NT2/D1 (cell line): ENCODE data around the gene ARL4A.

Experiments used
- DNase-seq: peaks from one replicate; pipeline ENCODE4 v3.0.0-alpha.2; 2011; ENCODE audit warnings: low read depth, low spot score
- H3K27me3 ChIP-seq: 2 replicates; pipeline ENCODE4 v1.6.0; 2011; ENCODE audit warnings: mild to moderate bottlenecking; ENCODE audit not compliant: insufficient read length, insufficient read depth
- H3K36me3 ChIP-seq: 2 replicates; pipeline ENCODE4 v1.6.1; 2011; ENCODE audit warnings: mild to moderate bottlenecking, low read length, mixed read lengths; ENCODE audit not compliant: insufficient read depth, insufficient read length
- H3K4me1 ChIP-seq: 2 replicates; pipeline ENCODE4 v1.5.1; 2011; ENCODE audit not compliant: insufficient read depth, insufficient read length
- H3K4me3 ChIP-seq: 2 replicates; pipeline ENCODE4 v1.5.1; 2011; ENCODE audit warnings: low read depth; ENCODE audit not compliant: insufficient read length
- H3K9ac ChIP-seq: 2 replicates; pipeline ENCODE4 v1.6.0; 2011; ENCODE audit warnings: low read depth; ENCODE audit not compliant: insufficient read length
- H3K9me3 ChIP-seq: 2 replicates; pipeline ENCODE4 v1.5.1; 2011; ENCODE audit warnings: mild to moderate bottlenecking, low read length; ENCODE audit not compliant: insufficient read depth
- SUZ12 ChIP-seq: IDR thresholded peaks from 2 replicates; pipeline ENCODE4 v1.6.1; 2011; ENCODE audit not compliant: insufficient read length, insufficient read depth; ENCODE audit errors: extremely low read depth
- YY1 ChIP-seq: IDR thresholded peaks from 2 replicates; pipeline ENCODE4 v1.6.1; 2011; ENCODE audit not compliant: insufficient read length, insufficient read depth
- ZNF274 ChIP-seq: IDR thresholded peaks from 2 replicates; pipeline ENCODE4 v1.6.1; 2011; ENCODE audit warnings: mild to moderate bottlenecking, low read depth, low read length

Gene ARL4A

GRCh38 chr7:12722136-12722535, 34.7 kb downstream of the ARL4A start:
- TF ChIP-seq SUZ12 (no peak), YY1 (no peak), ZNF274 (no peak)
- no peak overlapping the region for H3K9ac ChIP-seq

GRCh38 chr7:12722636-12723605, 35.5 kb downstream of the ARL4A start:
- Histone ChIP-seq H3K9ac (no peak overlapping the region), H3K4me1 (no peaks in the 10 kb centered on the region), H3K9me3 (no peaks in the 10 kb centered on the region), H3K27me3 (no peaks in the 10 kb centered on the region), H3K36me3 (no peaks in the 10 kb centered on the region), H3K4me3 (no peak overlapping the region)
- DNase-seq, result no peak
- TF ChIP-seq SUZ12 (no peak), ZNF274 (no peak), YY1 (no peak)

More at GRCh38 chr7:12722136-12722535, 34.7 kb downstream of the ARL4A start:
- Histone ChIP-seq H3K4me1 (no peaks in the 10 kb centered on the region), H3K9me3 (no peaks in the 10 kb centered on the region), H3K36me3 (no peaks in the 10 kb centered on the region), H3K4me3 (no peak overlapping the region), H3K27me3 (no peaks in the 10 kb centered on the region)
- DNase-seq, result no peak

GRCh38 chr7:12725575-12726316, 38.3 kb downstream of the ARL4A start:
- TF ChIP-seq YY1 (no peak), SUZ12 (no peak), ZNF274 (no peak)
- Histone ChIP-seq H3K36me3 (no peaks in the 10 kb centered on the region), H3K27me3 (no peaks in the 10 kb centered on the region), H3K4me3 (no peak overlapping the region), H3K9me3 (no peaks in the 10 kb centered on the region), H3K4me1 (no peaks in the 10 kb centered on the region), H3K9ac (no peak overlapping the region)
- DNase-seq, result no peak

- Histone ChIP-seq H3K4me3 (no peak overlapping the region), H3K36me3 (no peaks in the 10 kb centered on the region), H3K27me3 (no peaks in the 10 kb centered on the region), H3K9me3 (no peaks in the 10 kb centered on the region), H3K9ac (no peak overlapping the region), H3K4me1 (no peaks in the 10 kb centered on the region)
- TF ChIP-seq SUZ12 (no peak), YY1 (no peak)
- DNase-seq, result no peak
Observed at GRCh38 chr7:12726908-12727307, 39.5 kb downstream of the ARL4A start.

GRCh38 chr7:12727455-12728191, 40.2 kb downstream of the ARL4A start:
- no peak for DNase-seq
- Histone ChIP-seq H3K4me1 (no peaks in the 10 kb centered on the region), H3K36me3 (no peaks in the 10 kb centered on the region), H3K27me3 (no peaks in the 10 kb centered on the region), H3K9ac (no peak overlapping the region), H3K4me3 (no peak overlapping the region), H3K9me3 (no peaks in the 10 kb centered on the region)
- TF ChIP-seq SUZ12 (no peak), YY1 (no peak), ZNF274 (no peak)

GRCh38 chr7:12728192-12728538, 40.7 kb downstream of the ARL4A start:
- H3K4me1 ChIP-seq, result no peaks in the 10 kb centered on the region
- no peaks in the 10 kb centered on the region for H3K9me3 ChIP-seq
- H3K9ac ChIP-seq, result no peak overlapping the region
- no peak for DNase-seq
- no peak for TF ChIP-seq YY1
- no peak for TF ChIP-seq ZNF274
- TF ChIP-seq SUZ12, result no peak
- no peaks in the 10 kb centered on the region for H3K27me3 ChIP-seq
- no peaks in the 10 kb centered on the region for H3K36me3 ChIP-seq
- H3K4me3 ChIP-seq, result no peak overlapping the region

- peak; percentile 70 for DNase-seq
- Histone ChIP-seq H3K9me3 (no peaks in the 10 kb centered on the region), H3K36me3 (no peaks in the 10 kb centered on the region), H3K4me1 (no peaks in the 10 kb centered on the region), H3K27me3 (no peaks in the 10 kb centered on the region), H3K4me3 (no peak overlapping the region), H3K9ac (no peak overlapping the region)
- no peak for TF ChIP-seq SUZ12
- TF ChIP-seq ZNF274, result no peak
- no peak for TF ChIP-seq YY1
Observed at GRCh38 chr7:12729112-12729511, 41.7 kb downstream of the ARL4A start.
